ENCODE results near the gene AFF2.

The AFF2 gene

DNA sequence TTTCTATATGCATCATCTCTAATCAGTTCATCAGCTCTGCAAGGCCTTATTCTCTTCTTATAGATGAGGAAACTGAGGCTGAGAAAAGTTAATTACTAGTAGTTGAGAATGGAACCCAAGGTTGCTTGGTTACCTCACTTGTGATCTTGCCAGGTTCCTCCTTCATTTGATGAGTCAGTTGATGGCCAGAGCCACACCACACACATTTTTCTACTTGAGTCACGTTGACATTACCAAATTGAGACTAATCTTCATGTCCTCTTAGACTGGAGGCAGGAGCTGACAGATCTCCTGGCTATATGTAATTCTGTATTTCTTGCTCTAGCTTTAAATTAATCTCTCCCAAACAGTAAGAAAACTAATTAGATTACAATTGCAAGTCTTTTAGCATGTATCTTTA lies 428.4 kb downstream of the AFF2 start:
- ATAC-seq (no peak), DNase-seq (no peak)

DNA sequence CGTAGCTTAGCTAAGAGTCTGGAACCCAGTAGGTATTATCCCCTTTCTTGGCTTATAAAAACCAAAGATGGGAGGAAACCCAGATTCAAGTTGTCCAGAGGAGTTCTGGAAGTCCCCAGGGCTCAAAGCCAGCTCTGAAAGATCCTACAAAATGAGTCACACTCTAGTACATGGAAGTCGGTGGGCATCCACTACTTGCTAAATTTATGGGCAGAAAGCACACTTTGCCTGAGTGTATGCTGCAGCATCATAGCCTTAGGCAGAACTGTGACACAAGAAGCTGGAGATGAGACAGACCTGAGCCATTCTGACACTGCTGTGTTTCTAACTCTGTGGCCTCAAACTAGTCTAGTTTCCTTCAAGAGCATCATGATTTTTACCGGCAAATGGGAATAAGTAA lies 429.3 kb downstream of the AFF2 start:
- no peak for DNase-seq
- no peak for ATAC-seq

DNA sequence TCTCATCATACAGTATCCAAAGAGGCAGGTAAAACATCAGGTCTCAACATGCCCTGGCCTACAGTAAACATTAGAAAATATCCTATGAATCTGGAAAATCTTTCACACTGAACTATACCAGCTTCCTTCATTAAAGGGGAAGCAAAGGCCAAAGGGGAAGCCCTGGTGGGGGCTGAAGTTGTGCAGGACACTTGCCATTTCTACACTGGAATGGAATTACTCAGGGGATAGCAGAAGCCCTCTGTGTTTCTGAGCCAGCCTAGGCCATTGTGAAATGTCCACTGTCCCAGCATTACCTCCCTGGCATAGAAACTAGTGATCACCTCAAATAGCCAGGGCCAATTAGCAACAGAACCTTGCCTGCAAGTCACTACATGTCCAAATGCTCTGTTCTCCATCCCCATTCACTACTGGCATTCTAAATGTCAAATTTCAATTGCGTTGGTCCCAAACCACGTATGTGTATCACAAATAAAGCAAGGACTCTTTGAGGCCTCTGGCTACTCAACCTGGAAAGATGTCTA lies 429.9 kb downstream of the AFF2 start:
- no peak for DNase-seq
- ATAC-seq = no peak

DNA sequence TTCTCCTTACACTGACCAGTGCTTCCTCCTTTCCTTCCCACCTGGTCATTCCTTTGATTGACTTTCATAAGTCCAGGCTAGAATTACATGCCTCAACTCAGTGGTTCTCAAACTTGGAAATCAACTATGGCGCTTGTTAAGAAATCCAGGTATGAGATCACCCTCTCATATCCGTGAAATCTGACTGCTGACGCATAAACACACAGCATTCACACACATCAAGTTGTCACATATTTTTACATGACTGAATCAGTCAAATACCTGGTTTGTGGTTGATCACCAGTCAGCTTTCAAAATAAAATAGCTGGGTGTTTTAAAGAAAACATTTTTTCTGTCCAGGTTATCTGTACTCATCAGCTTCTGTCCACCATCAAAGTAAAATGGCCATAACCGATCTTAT lies 433.5 kb downstream of the AFF2 start:
- no peak for DNase-seq
- no peak for ATAC-seq

DNA sequence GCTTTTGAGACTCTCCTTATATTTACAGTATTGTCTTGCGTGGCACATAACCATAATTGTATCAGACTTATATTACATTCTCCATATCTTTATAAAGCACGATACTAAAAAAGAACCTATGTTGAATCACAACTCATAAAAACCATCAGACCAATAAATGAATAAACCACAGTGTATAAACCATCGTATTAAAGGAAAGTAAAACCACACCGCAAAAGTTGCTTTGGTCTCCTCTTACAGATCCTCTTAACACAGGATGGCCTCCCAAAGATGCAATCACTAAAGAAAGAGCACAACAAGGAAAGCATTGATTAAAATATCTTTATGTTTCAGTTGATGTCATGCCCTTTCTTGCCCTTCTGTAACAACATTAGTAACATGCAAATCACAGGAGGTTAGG lies 437.9 kb downstream of the AFF2 start:
- no peak for ATAC-seq
- no peak for DNase-seq

DNA sequence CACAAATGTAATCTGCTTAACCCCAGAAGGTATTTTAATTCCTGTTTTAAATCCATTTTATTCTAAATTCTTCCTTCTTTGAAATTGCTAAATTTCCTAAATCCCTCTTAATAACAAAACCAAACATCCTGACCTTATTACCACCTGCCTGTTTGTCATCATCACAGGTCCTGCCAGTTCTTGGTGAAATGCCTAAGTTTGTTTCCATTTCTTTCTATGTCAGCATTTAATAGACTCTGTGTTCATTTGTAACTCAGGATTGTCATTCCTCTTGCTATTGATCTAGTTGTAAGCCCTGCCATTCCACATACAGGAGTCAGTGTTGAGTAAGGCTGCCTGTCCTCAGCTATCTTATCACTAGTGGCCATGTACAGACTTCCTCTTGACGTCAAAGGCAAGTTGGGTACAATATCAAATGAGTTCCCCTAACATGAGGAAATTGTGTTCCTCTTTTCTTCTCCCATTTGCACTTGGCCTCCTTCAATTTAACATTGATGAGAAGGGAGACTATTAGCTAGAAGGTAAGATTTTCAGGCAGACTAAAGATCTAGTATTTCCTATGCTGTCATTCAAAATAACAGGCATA lies 440.1 kb downstream of the AFF2 start:
- DNase-seq (no peak), ATAC-seq (no peak)

DNA sequence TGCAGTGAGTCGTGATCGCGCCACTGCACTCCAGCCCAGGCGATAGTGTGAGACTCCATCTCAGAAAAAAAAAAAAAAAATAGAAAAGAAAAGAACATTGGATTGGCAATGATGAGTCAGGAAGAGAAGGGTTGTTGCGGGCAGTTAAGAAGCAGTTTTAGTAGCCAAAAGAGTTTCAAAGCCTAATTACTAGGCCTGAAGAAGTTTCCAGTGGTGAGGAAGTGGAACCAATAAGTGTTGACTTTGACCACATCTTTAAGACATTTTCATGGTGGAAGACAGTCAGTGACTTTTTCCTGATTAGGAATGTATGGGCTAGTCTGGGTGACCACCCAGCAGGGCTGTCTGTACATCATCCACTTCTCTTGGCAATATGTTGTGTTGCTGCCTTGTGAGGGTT lies 442.3 kb downstream of the AFF2 start:
- ATAC-seq = no peak
- DNase-seq = no peak

DNA sequence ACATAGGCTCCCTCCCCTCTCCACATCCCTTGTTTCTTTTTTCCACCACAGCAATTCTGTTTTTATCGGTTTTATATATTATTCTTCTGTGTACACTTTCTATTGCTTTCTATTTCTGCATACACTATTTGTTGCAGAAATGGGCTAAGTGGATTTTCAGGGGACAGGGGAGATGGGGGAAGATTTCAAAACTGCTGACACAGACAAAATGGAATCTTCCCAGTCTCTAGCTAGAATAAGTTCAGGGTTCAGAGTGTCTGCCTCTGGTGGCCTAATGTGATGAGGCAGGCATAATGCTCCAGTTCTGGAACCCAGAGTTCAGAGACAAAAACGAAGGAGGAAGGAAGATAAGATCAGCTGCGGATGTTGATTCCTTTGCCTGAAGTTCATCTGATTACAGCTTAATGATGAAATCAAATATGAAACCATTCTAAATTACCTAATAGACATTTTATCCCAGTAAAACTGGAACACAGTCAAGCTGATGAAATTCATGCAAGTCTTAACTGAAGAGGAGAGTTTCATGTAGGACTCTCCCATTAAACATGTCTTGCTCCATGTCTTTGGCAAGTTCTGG lies 447.1 kb downstream of the AFF2 start:
- no peak for DNase-seq
- no peak for ATAC-seq

DNA sequence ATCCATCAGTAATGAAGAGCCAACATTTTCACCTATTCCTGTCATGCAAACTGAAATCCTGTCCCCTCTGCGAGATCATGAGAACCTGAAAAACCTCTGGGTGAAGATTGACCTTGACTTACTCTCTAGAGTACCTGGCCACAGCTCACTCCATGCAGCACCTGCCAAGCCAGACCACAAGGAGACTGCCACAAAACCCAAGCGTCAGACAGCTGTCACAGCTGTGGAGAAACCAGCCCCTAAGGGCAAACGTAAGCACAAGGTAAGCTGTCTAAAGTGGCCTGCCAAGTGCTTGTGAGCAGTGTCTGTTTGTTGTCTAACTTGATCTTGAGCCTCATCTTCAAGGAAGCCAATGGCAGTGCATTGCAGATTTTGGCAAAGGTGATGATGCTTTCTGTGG lies 455.9 kb downstream of the AFF2 start:
- no peak for ATAC-seq
- DNase-seq = no peak

DNA sequence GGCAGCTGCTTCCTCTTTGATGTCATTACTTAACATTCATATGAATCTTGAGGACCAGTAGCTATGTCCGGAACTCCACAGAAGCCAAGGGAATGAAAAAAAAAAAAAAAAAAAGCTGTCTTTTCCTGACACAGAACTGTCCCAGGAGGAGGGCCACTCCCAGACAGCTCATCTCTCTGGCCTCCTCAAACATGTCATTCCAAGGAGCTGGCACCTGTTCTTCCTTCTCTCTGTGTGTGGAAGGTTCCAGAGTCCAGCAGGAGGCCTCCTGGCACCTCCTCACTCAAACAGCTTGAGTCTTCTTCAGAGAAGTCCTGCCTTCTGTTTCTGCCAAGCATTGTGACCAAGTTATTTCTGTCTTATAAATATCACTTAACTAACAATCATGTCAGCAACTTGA lies 458.5 kb downstream of the AFF2 start:
- DNase-seq = no peak
- no peak for ATAC-seq

DNA sequence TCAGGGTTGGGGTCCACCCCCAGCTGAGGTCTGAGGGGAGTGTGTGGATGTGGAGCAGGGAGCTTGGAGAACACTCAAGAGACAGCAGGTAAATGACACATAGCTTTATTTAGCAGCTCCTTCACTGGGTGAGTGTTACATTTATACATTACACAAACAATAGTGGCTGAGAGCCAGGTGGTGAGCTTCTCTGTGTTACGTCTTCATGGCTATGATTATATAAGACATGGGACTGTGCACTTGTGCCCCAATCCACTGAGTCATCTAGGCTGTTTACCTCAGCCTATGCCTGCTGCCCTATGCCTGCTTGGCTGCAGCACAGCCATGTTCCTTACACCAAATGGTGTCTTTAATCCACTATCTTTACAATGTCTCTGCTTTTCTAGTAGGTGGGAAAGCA lies 459.6 kb downstream of the AFF2 start:
- no peak for DNase-seq
- no peak for ATAC-seq

DNA sequence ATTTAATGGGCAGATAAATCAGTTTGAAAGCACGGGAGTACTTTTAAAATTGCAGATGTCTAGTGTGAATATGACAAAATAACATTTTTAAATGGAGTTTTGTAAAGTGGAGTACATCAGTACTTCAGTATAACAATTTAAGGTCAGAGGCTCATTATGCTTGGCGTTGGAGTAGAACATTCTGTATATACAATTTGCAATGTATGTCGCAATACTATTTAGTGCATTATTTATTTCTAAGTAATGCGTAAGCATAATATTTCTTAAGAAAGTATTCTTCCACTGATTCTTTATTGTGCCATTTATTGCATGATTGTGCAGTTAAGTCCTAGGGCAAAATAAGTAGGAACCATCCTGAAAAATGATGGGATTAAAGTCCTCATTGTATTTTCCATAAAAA lies 461.6 kb downstream of the AFF2 start:
- ATAC-seq = no peak

DNA sequence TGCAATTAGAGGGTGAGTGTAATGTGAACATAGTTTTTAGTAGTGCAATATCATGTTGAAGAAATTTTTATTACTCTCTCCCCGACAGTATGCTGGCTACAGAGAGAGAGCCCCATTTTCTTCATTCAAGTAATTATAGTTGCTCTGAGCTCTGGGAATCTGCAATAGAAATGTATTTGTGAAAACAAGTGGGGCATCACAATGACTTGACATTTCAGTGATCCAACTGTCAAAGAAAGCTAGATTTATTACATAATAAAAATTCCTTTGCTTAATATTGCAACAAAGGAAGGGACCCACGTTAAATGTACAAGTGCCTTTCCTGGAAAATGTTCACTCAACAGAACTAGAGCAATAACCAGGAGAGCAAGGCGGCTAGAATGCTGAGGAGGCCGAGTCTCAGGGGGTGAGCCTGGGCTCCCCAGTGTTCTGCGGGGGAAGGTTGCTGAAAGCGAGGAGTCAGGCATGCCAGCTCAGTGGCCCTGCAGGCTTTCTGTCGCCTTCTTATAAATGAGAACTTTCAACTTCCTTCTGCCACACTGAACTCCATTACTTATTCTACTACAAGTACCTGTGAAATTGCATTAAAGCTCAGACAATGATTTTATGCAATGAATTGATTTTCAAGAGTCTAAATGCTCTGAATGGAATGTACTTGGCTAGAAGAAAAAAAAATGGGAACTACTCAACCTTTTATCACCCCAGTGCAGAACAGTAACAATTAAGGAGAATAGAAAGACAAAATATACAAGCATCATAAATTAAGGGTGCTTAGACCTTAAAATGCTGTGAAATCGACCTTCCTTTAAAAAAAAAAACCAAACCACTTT lies 476.4 kb downstream of the AFF2 start:
- ATAC-seq = no peak
- DNase-seq = no peak

More for the DNA sequence above, 461.6 kb downstream of the AFF2 start:
- DNase-seq = no peak

DNA sequence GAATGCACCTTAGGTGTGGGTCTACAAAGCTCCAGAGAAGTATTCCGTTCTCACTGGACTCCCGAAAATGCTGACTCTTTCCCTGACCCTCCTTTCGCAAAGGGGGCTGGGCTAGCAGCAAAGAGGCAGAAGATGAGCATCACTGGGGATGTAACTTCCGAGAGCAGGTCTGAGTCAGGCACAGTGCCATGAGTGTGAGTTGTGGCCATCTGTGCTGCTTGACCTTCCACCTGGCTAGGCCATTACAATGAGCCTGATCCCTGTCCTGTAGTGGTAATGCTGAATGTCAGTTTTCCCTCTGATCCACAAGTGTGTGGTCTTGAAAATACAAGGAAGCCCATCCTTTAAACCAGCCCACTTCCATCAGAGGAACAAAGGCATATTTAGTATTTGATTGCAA lies 479.4 kb downstream of the AFF2 start:
- no peak for ATAC-seq
- no peak for DNase-seq

DNA sequence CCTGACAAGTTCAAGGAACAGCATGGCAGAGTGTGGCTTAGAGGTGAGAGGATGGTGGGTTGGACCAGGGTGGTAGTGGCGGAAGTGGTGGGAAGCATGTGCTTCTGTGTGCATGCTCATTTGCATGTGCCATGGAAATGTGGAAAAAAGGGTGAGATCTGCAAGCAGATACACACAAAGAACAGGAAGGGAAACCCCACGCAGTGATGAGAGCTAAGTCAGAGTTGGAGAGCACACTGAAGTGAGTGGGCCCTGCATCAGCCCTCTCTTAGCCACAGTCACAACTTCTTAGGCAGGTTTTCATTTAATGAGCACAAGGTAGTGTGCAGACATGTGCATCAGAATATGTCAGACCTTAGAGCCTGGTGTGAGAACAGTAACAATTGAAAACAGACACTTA lies 483.8 kb downstream of the AFF2 start:
- no peak for ATAC-seq
- DNase-seq = no peak

DNA sequence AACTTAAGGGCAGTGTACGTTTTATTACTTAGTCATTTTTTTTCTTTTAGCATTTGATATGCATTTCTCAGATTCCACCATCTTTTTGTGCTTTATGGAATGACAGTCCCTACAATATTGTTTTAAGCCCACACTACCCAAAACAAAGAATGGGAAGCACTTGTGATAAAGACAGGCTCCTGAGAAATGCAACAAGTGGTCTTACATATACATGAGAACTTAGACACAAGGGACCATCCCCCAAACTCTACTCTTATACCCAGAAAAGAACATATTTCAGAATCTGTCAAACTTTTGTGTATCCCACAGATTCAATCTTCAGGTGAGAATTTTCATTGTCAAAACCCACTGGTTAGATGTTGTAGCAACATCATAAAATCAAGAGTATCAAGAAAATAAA lies 491.1 kb downstream of the AFF2 start:
- DNase-seq = no peak
- no peak for ATAC-seq

DNA sequence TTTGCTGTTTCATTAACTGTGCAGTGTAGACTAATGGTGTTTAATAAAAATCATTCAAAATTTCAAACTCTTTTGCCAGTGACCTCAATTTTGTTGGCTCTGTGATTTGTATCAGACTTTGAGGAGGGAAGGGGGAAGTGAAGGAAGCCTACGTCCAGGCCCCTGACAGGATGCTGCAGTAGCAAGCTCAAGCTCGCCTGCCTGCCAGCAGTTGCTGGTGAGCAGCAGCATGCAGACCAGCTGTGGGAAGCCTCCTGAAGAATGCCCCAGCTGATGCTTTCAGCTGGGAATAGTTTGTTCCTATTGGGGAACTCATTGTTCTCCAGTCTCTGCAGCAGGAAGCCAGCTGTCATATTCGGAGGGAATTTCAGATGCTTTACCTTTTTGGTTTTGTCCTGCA lies 495.2 kb downstream of the AFF2 start:
- ATAC-seq = no peak
- DNase-seq = no peak

DNA sequence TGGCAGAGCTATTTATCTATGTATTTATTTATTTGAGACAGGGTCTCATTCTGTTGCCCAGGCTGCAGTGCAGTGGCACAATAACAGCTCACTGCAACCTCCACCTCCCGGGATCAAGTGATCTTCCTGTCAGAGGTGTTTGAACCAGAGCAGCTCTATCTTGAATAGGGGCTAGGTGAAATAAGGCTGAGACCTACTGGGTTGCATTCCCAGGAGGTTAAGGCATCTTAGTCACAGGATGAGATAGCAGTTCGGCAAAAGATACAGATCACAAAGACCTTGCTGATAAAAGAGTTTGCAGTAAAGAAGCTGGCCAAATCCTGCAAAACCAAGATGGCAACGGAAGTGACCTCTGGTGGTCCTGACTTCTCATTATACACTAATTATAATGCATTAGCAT lies 501.9 kb downstream of the AFF2 start:
- no peak for ATAC-seq

DNA sequence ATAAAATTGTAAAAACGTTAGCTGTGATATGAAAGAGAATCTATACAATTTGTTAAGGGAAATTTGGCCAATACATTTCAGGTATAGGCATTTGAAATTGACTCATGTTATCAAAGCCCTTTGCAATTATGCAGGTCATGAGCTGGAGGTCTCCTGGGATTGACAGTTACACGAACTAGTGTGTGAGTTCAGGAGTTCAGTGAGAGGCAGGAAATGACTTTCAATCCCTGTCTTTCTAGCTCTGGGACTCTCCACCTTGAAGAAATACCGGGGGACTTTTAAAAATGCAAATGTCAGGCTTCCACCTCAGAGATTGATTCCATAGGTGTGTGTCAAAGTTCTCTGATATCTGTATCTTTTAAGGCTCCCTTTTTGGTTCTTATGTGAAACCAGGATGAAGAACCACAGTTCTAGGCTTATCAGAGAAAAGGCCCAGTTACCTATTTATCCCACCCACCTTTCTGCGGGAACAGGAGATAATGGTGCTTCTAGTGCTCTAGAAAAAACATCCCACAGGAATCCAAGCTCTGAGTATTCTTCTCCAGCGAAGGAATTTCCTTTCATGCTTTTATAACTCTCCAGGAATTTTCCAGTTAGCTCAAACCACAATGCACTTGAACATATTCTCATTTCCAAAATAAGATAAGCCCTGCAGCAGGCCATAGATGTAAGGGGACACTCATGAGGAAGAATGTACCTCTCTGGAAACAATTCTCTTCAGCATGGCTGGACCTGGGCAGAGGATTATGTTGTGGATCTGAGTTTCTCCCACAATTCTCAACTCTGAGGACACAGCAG lies 503.6 kb downstream of the AFF2 start:
- ATAC-seq = no peak
- no peak for DNase-seq

More for the DNA sequence above, 501.9 kb downstream of the AFF2 start:
- DNase-seq = no peak

DNA sequence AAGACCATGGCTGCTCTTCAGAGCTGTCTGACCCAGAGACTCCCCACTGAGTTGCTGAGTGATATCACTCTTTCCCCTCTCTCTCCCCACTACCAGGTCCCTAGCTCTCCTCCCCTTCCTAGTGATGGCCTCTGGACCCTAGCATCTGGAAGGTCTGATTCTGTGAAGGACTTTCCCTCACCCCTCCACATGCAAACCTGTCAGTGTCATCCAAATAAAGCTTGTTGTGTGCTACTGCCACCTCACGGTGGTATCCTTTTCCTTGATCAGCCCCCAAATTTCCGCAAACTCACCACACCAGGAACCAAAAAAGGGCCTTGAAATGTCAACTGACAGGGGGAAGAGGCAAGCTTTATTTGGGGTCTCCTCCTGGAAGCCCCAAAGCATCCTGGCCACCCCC lies 504.5 kb downstream of the AFF2 start:
- no peak for DNase-seq
- no peak for ATAC-seq

DNA sequence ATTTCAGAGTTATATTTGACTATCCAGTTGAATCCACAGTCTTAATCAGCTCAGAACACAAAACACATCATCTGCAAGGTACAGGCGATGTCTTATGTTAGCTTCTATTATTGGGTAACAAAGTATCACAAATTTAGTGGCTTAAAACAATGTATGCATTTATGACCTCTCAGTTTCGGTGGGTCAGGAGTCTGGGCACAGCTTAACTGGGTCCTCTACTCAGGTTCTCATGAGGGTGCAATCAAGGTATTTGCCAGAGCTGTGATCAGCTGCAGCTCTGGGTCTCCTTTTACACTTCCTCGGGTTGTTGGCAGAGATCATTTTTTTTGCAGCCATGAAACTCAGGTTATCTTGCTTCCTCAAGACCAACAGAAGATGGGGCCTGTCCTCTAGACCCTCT lies 505.8 kb downstream of the AFF2 start:
- no peak for ATAC-seq
- no peak for DNase-seq

DNA sequence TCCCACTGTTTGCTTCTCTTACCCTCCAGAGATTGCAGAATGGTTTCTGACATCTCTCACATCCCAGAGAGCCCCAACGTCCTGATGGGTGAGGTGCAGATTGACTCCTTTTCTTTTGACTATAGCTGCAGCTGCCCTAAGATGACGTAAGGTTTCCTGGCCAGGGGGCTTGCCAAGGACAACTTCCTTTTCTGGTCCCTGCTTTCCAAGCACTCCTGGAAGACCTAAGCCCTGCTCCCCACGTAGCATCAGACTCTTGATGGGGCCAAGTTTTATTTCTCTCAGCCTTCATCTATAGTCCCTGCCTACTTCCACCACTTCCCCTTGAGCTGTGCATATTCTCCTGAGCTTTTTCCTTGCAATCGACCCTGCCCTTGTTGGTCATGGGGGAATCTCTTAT lies 507.0 kb downstream of the AFF2 start:
- DNase-seq (no peak), ATAC-seq (no peak)

Measured in stimulated activated naive CD8-positive, alpha-beta T cell treated with anti-CD3 and anti-CD28 coated beads, Interleukin-15, Interleukin-2, amounts not matched to agents 100 U/mL and 50 U/mL, for 24 hours (primary cell).